T-helper 1 cell treated with Interleukin-12 subunit alpha and Interleukin-12 subunit beta and Interleukin-4 antibody, amounts not matched to agents 30 ng/mL and 1 ng/mL, for 36 hours (primary cell): ENCODE data around the gene ITCH. TPM values are rescaled to one million over a fixed set of nuclear protein-coding genes. Genes with fewer than 3 reads are reported as not detected.
"Not testable (repeated sequence)": the region's sequence is repeated elsewhere in the genome, so short reads cannot be mapped to it uniquely, and the experiment has no call there.

ENCODE experiments used
- intact Hi-C: fragments of 100-400 bp; cut with micrococcal nuclease; formaldehyde crosslinking; loops from one replicate; pipeline ENCODE4 v1.15.1; 2024
- total RNA-seq: library from RNA; stranded (reverse); gene quantifications from 2 replicates; pipeline ENCODE4 v1.2.3, GENCODE V29; 2022

ITCH gene
- total RNA-seq, 1 donor from 2014 or later: 64.7 TPM

DNA sequence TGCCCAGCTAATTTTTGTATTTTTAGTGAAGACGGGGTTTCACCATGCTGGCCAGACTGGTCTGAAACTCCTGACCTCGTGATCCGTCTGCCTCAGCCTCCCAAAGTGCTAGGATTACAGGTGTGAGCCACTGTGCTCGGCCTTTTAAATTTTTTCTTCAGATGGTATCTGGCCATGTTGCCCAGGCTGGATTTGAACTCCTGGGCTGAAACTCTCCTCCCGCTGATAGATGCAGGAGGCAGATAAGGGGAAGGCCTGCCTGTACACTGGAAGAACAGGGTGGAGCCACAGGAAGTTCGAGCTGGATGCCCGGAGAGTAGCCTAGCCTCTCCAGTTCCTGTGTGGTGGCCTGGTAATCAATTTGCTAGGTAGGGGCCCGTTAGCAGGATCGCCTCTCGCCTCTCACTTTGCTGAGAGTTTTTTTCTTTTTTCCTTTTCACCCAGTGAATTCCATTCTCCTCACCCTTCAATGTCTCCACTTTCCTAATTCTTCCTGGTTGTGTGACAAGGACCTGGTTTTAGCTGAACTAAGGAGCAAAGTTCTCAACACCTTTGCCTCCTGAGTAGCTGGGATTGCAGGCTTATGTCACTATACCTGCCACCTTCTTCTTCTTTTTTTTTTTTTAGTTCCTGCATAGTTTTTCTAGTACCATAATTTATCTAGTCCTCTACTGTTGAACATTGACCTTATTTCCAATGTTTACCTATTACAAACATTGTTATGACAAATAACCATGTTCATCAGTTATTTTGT lies 19.4 kb upstream of the ITCH start:
- intact Hi-C loops: no loop called here

DNA sequence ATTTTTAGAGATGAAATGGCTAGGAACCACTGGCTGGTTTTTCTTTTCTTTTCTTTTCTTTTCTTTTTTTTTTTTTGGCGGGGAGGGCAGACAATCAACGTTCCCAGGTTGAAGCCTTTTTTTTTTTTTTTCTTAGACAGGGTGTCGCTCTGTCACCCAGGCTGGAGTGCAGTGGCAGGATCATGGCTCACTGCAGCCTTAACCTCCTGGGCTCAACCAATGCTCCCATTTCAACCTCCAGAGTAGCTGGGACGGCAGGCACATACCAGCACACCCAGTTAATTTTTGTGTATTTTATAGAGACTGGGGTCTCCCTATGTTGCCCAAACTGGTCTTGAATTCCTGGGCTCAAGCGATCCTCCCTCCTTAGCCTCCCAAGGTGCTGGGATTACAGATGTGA lies 18.8 kb upstream of the ITCH start:
- intact Hi-C loops: no loop called here

DNA sequence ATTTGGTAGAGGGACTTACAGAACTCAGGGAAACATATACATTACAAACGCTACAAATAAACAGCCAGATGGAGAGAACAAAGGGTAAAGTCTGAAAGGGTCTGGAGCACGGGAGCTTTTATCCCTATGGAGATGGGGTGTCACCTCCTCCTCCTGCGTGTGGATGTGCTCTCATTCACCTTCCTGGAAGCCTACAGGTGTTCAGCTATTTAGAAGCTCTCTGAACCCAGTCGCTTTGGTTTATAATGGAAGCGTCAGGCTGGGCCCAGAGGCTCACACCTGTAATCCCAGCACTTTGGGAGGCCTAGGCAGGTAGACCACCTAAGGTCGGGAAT lies 17.7 kb upstream of the ITCH start:
- intact Hi-C loops: no loop called here

DNA sequence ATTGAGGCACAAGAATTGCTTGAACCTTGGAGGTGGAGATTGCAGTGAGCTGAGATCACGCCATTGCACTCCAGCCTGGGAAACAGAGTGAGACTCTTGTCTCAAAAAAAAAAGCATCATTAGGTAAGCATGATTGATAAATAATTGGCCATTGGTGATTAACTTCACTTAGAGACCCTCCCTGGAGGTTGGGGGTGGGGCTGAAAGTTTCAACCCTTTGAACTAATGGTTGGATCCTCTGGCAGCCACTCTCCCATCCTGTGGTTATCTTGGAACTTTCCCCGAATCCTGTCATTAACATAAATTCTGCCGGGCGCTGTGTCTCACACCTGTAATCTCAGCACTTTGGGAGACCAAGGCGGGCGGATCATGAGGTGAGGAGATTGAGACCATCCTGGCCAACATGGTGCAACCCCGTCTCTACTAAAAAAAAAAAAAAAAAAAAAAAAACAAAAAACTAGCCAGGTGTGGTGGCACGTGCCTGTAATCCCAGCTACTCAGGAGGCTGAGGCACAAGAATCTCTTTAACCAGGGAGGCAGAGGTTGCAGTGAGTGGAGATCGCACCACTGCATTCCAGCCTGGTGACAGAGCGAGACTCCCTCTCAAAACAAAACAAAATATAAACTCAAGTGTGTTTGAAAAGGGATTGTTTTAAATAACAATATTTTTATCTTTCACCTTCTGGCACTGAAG lies 17.1 kb upstream of the ITCH start:
- intact Hi-C loops: not testable (repeated sequence)

DNA sequence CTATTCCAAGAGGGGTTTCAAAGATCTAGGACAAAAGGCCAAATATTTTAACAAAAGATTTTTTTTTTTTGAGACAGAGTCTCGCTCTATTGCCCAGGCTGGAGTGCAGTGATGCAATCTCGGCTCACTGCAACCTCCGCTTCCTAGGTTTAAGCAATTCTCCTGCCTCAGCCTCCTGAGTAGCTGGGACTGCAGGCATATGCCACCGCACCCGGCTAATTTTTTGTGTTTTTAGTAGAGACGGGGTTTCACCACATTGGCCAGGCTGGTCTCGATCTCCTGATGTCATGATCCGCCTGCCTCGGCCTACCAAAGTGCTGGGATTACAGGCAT lies 16.6 kb upstream of the ITCH start:
- intact Hi-C loops: not testable (repeated sequence)

DNA sequence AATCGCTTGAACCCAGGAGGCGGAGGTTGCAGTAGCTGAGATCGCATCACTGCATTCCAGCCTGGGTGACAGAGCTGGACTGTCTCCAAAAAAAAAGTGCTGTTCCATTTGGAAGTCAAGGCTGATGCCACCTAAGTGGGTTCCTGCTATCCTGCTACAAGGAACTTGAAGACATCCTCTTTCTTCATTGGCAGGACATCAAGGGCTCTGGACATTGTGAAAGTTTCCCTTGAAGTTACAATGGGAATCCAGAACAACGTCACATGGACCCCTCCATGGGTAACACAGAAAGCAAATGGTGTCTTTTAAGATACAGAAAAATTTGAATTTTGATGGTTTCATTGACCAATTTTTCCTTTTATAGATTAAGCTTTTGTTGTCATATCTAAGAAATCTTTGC lies 15.5 kb upstream of the ITCH start:
- intact Hi-C loops: no loop called here

DNA sequence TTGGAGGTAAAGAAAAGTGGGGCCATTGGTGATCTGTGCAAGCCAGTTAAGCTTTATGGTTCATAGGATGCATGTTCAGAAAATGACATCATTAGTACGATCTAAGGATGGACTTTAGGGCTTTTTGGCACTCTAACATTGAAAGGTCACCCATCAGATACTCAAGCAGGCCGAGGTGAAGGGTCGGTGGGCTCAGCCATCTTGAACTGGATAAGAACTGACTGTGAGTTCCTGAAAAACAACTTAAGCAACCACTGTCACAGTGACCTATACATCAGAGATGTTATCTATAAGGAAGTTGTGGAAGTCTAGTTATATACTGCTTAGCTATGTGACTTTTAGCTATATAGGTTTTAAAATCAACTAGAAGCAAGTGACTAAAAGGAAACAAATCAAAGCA lies 13.0 kb upstream of the ITCH start:
- intact Hi-C loops: no loop called here

DNA sequence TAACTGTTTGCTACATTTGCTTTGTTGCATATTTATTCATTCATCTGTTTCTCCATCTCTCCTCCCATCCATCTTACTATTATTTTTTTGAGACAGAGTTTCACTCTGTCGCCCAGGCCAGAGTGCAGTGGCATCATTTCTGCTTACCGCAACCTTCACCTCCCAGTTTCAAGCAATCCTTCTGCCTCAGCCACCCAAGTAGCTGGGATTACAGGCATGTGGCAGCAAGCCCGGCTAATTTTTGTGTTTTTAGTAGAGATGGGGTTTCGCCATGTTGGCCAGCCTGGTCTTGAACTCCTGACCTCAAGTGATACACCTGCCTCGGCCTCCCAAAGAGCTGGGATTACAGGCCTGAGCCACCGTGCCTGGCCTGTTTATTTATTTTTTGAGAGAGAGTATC lies 9.6 kb upstream of the ITCH start:
- intact Hi-C loops: not testable (repeated sequence)

DNA sequence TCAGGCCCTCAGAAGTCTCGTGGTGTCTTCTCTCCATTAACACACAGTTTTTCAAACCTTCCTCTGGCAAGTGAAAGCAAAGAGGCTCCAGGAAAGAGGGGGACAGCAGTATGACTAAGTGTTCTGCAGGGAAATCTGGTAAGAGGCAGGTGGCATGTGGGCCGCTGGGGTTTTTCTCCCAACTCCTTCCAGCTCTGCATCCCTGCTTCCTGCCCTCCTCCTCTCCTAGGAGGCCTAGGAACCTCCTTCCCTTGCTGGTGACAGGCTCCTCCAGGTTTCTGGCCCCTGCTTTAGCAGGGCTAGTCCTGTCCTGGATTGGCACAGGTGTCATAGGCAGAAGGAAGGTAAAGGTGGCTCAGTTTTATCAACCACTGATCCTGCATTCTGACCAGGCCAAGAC lies 7.6 kb upstream of the ITCH start:
- intact Hi-C loops: no loop called here

DNA sequence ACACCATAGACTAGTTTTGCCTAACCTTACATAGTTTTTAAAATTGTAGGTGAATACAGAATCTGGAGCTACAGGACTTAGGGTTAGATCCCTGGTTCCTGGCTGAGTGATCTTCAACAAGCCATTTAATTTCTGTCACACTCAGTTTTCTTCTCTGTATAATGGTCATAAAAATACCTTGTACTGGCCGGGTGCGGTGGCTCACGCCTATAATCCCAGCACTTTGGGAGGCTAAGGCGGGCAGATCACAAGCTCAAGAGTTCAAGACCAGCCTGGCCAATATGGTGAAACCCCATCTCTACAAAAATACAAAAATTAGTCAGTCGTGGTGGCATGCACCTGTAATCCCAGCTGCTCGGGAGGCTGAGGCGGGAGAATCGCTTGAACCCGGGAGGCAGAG lies 3.3 kb upstream of the ITCH start:
- intact Hi-C loops: loop anchor here (10.0 kb wide), 1 partner anchor 735 kb away; the partner anchor contains the start of gene TRPC4AP

DNA sequence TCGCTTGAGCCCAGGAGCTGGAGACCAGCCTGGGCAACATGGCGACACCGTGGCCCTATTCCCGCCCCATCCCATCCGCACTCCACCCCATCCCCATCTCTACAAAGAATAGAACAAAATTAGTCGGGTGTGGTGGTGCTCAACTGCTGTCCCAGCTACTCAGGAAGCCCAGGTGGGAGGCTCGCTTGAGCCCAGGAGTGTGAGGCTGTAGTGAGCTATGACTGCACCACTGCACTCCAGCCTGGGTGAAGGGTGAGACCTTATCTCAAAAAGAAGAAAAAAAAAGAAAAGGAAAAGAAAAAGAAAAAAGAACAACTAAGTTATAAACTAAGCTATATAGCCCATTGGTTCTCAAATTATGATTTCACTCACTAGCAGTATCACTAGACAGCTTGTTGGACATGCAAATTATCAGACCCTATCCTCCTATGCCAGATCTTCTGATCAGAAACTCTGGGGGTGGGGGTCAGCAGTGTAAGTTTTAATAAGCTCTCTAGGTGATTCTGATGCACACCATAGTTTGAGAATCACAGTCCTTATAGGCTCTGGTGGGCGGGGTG lies 491 bp upstream of the ITCH start:
- intact Hi-C loops: loop anchor here (1.0 to 10.0 kb wide), 16 partner anchors 43 to 961 kb away; partner anchors contain the start of genes ACSS2, AHCY, CDK5RAP1 and CHMP4B

DNA sequence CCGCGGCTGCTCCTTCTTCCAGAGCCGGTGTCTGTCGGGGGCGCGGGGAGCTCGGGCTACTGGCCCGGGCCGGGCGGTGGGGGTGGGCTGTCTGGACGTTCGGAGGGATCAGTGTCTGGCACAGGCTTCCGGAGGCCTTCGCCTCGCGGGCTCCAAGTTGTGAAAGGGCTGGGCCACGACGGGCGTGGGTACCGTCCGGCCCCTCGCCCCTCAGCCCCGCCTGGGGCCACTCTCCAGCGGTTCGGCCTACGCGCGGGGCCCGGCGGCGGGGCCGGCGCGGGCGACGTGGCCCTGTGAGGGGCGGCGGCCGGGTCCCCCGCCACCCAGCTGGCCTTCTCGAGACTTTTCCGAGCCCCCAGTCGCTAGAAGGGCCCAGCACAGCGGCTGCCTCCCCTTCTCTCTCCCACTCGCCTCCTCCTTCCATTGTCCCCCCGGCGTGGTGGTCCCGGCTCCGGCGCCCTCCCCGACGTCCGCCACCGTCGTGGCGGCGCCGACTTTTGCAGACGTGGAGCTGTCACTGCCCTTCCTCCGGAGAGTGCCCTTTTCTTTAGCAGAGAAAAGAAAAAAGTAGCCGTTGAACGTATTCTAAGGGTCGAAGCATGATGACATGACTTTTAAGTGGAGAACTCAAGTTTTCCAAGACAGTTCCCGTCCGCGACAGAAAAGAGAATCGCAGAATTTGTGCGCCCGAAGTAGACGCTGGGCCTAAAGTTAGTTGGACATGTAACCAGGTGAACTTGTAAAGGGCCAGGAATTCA lies 571 bp downstream of the ITCH start:
- intact Hi-C loops: loop anchor here (1.0 to 10.0 kb wide), 16 partner anchors 42 to 962 kb away; partner anchors contain the start of genes ACSS2, AHCY, CDK5RAP1 and CHMP4B

DNA sequence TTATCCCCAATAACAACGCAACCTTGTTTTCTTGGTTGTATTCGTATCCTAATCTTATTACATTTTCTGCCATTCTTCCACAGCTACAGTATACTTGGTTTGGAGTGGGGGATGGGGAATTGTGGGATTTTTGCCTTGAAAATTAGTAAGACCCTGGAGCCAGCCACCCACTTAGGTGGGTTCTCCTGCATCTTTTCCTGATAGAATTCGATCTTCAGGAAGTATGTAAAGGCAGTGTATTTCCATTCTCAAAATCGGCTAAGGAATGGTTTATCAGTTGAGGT lies 1.1 kb downstream of the ITCH start:
- intact Hi-C loops: loop anchor here (10.0 kb wide), 1 partner anchor 731 kb away; the partner anchor contains the start of gene TRPC4AP

DNA sequence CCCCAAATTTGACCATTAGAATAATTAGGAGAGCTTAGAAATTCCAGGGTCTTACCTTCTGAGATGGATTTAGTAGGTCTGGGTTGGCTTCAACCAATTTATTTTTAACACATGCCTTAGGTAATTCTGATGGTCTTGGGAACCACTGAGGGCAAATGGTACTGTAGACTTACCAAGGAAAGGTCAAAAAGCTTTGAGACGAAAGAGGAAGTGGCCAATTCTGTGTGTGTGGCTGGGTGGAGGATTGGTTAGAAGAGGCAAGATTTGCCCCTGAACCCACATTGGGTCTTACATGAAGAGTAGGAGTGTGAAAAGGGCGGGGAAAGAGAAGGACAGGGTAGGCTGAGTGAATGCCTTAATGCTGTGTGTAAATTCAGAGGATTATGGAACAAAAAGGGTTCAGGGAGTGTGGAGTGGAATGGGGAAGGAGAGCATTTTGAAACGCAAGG lies 2.7 kb downstream of the ITCH start:
- intact Hi-C loops: loop anchor here (10.0 kb wide), 1 partner anchor 729 kb away; the partner anchor contains the start of gene TRPC4AP

DNA sequence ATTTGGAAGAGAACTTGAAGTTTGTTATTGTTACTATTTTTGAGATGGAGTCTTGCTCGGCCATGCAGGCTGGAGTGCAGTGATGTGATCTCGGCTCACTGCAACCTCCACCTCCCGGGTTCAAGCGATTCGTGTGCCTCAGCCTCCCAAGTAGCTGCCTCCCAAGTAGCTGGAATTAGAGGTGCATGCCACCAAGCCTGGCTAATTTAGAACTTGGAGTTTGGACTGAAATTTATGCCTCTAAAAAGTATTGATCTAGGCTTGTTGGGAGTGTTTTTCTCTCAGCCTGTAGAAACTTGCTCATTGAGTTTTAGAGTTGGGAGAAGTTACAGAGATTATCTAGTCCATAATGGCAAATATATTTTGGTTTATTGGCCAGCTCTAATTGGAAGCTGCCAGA lies 4.1 kb downstream of the ITCH start:
- intact Hi-C loops: loop anchor here (10.0 kb wide), 1 partner anchor 728 kb away; the partner anchor contains the start of gene TRPC4AP

DNA sequence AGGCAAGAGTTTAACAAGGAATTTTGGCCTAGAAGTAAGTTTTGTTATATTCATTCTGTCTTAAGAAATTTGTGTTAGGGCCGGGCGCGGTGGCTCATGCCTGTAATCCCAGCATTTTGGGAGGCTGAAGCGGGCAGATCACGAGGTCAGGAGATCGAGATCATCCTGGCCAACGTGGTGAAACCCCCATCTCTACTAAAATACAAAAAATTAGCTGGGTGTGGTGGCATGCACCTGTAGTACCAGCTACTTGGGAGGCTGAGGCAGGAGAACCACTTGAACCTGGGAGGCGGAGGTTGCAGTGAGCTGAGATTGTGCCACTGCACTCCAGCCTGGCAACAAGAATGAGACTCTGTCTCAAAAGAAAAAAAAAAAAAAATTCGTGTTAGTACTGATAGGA lies 4.8 kb downstream of the ITCH start:
- intact Hi-C loops: loop anchor here (10.0 kb wide), 1 partner anchor 727 kb away; the partner anchor contains the start of gene TRPC4AP

DNA sequence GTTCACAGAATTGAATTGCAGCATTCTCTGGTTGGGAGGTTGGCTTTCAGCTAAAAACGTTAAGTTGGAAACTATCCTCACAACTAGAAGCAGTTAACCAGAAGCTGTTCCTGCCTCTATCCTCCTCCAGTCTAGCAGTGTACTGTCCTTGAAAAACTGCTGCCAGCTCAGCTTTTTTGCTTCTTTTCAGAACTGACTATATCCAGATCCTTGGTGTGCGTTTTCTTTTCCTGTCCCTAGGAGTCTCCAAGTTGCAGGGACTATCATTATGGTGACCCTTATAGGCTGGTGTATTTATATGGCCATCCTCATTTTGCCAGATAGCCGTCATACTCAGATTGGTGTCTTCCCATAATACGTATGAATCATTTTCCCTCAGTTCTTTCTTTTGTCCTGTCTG lies 5.5 kb downstream of the ITCH start:
- intact Hi-C loops: loop anchor here (10.0 kb wide), 1 partner anchor 726 kb away; the partner anchor contains the start of gene TRPC4AP

DNA sequence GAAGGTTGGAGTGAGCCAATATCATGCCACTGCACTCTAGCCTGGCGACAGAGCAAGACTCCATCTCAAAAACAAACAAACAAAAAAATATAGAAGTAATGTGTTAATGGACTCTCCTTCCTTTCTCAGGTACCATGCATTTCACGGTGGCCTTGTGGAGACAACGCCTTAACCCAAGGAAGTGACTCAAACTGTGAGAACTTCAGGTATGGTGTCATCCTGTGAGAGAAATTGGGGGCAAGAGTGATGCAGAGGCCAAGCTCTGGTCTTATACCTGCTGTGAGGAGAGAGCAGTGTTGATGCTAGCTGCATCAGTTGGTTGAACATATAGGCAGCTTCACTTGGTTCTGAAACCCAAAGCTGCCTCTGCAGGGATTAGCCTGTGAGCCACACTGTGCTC lies 6.2 kb downstream of the ITCH start:
- intact Hi-C loops: loop anchor here (10.0 kb wide), 1 partner anchor 726 kb away; the partner anchor contains the start of gene TRPC4AP

DNA sequence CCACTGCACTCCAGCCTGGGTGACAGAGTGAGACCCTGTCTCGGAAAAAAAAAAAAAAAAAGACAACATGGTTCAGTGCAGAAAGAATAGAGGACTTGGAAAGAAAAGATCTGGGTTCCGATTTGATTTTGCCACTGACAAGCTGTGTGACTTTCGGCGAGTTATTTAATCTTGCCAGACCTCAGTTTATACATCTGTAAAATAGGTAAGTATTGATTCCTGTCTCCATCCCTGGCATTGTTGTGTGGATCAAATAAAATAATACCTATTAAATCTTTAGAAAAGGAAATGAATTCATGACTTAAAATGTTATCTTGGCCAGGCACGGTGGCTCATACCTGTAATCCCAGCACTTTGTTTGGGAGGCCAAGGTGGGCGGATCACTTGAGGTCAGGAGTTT lies 7.0 kb downstream of the ITCH start:
- intact Hi-C loops: no loop called here

DNA sequence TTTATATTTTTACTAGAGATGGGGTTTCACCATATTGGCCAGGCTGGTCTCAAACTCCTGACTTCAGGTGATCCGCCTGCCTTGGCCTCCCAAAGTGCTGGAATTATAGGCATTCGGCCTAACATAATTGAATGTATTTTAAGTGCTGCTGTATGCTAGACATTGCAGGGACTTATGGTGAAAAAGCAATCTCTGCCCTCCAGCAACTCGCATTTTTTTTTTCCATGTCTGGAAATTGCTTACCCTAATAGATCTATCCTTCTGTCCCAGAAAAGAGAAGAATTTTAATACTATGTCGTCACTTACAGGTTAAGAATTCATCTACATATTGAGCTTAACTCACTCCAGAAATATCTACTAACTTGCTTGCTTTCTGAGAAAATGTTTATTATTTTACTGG lies 10.4 kb downstream of the ITCH start:
- intact Hi-C loops: no loop called here

DNA sequence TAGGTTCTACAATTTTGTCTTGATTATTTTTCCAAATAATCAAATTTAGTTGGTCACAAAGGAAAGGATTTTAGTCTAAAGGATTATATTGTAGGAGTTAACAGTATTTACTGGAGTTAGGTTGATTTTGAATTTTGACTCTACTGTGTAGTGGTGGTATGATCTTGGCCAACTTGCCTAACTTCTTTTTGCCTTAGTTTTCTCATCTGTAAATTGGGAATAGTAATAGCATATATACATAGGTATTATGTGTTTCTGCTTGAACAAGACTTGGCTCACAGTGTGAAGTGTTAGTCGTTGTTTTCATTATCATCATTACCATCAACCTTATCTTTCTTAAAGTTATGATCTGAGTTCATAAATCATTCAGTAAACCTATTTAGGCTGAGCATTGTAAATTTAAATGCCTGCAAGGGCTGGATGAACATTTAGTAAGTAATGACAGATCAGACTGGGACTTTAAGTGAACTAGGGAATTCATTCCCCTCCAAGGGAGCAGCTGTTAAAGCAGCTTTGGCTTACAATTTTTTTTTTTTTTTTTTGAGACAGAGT lies 11.2 kb downstream of the ITCH start:
- intact Hi-C loops: no loop called here
